Astrocyte of the cerebellum (primary cell): Measurements from ENCODE around the gene ADAMTS17.

Experiments used
- DNase-seq: peaks from one replicate; pipeline ENCODE4 v3.0.0-alpha.2; 2011; ENCODE audit warnings: low read depth
- H3K4me3 ChIP-seq: 2 replicates; pipeline ENCODE4 v1.5.1; 2011; ENCODE audit warnings: mild to moderate bottlenecking, low read depth, low read length, moderate library complexity
- in situ Hi-C: cut with HindIII; loops from 2 replicates; pipeline ENCODE4 v1.10.0; 2017; ENCODE audit warnings: low sequenced_read_pairs
- TF ChIP-seq, protein P1 (sequence below): IDR thresholded peaks from 2 replicates; pipeline ENCODE4 v1.5.1; 2012; ENCODE audit warnings: low read length, low read depth, moderate library complexity, mild to moderate bottlenecking; ENCODE audit errors: missing control alignments

ADAMTS17 gene

DNA sequence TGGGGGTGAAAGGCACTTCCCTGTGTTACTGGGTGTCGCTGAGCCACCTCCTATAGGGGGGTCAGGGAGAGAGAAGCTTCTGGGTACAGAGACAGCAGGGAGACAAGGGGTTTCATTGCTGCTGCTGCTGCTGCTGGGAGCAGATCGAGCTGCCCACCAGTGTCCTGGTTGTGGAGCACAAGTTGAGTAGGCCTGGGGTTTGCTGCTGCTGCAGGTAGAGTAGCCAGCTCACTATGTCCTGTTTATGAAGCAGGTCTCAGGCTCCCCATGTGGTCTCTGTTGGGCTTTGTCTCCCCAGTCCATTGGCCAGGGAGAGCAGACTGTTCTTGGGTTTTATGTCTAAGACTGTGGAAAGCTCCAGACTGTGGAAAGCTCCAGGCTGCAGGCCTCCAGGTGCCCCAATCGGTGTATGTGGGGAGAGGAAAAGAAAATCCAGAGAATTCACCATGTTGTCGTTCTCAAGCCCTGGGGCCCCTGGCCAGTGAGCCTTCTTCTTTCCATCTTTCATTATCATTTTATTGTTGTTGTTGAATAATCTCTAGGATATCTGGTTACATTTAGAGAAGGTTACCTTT is 157.8 kb downstream of the ADAMTS17 start:
- H3K4me3 ChIP-seq: no peak overlapping the region
- TF ChIP-seq, protein P1, sequence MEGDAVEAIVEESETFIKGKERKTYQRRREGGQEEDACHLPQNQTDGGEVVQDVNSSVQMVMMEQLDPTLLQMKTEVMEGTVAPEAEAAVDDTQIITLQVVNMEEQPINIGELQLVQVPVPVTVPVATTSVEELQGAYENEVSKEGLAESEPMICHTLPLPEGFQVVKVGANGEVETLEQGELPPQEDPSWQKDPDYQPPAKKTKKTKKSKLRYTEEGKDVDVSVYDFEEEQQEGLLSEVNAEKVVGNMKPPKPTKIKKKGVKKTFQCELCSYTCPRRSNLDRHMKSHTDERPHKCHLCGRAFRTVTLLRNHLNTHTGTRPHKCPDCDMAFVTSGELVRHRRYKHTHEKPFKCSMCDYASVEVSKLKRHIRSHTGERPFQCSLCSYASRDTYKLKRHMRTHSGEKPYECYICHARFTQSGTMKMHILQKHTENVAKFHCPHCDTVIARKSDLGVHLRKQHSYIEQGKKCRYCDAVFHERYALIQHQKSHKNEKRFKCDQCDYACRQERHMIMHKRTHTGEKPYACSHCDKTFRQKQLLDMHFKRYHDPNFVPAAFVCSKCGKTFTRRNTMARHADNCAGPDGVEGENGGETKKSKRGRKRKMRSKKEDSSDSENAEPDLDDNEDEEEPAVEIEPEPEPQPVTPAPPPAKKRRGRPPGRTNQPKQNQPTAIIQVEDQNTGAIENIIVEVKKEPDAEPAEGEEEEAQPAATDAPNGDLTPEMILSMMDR: no peak
- in situ Hi-C loops: no loop called here
- DNase-seq: no peak

DNA sequence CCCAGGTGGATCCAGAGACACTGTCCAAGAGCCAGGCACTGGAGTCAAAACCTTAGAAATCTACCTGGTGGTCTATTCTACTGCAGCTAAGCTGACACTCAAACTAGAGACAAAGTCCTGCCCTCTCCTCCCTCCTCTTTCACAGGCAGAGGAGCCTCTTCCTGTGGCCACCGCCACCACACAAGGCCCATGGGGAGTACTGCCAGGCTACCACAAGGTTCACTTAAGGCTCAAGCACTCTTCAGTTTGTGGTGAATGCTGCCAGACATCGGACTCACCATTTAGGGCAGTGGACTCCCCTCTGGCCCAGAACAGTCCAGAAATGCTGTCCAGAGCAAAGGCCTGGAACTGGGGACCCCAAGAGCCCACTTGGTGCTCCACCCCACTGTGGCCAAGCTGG is 160.9 kb downstream of the ADAMTS17 start:
- TF ChIP-seq, protein P1: no peak
- DNase-seq: no peak
- in situ Hi-C loops: no loop called here
- H3K4me3 ChIP-seq: no peak overlapping the region

DNA sequence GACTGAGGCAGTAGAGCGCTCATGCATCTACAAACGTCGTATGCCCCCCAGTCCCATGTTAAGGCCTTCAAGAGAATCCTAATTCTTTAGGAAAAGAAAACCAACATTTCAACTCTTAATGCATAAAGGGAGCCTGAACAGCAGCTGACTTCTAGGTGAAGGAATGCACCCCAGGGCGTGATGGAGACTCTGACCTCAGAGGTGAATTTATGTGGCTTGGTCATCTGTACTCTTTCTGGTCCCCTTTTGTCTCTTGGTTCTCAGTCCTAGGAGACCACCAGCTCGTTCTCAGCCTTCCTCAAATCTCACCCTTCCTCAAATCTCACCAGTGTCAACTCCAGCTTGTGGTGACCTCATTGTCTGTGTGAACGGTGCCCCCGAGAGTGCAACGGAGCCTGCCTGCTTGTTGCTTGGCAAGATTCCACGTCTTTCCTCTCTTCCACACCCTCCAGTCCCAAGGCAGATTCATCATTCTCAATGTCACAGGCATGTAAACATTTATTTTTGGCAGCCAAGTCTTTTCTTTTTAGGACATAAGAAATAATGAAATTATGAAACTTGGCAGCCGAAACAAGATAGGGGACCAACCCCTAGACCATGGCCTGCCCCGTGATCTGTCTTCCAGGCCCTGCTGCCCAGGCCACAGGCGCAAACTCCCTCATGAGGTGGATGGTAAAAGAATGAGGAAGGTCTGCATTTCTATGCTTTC is 166.2 kb downstream of the ADAMTS17 start:
- no peak overlapping the region for H3K4me3 ChIP-seq
- TF ChIP-seq, protein P1: no peak
- in situ Hi-C loops: no loop called here
- no peak for DNase-seq

DNA sequence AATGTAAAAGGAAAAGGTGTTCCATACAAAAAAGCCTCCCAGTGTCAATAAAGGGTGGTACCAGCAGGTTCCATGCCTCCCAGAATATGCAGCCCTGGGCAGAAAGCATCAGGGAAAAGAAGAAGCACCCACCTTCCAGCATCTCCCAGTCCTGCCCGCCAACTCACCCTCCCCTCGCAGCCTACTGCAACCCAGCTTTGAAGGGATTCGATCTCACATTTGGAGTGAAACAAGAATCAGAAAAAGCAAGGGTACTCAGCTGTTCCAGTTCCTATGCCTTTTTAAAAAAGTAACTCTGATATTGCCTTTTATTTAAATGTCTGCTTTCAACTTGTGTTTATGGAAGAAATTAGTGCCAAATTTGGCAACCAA is 166.9 kb downstream of the ADAMTS17 start:
- TF ChIP-seq, protein P1: no peak
- in situ Hi-C loops: no loop called here
- no peak overlapping the region for H3K4me3 ChIP-seq
- no peak for DNase-seq

DNA sequence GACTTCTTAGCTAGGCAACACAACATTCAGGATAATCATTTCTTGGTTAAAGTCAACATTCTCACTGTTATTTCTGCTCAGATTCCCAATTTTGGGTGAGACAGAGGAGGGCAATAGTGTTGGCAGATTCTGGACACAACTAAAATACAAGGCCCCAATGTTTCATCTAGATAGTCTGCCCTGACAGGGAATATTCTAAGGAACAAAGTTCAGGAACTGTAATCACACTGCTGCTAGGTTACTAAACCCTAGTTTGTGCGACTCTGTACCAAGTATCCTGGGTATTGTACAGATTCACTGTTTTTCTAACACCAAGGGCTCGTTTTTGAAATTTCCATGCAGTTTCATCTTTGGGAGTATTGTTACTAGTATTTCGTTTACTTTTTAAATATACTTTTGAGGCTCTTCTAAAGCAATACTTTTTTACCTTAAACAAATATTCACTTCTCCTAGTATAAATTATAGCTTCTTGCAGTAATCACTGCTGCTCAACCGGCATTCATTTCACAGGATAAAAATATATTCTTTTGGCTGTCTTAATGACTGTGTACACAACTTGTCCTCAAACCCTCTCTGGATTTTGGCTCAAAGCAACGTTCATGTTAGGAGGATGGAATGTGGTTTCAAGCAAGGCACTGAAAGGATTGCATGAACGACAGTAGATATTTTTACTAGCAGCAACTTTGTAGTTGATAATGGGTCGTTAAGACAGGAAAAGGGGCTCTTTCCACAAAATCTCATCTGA is 167.4 kb downstream of the ADAMTS17 start:
- TF ChIP-seq, protein P1: no peak
- no peak for DNase-seq
- H3K4me3 ChIP-seq: no peak overlapping the region
- in situ Hi-C loops: no loop called here

DNA sequence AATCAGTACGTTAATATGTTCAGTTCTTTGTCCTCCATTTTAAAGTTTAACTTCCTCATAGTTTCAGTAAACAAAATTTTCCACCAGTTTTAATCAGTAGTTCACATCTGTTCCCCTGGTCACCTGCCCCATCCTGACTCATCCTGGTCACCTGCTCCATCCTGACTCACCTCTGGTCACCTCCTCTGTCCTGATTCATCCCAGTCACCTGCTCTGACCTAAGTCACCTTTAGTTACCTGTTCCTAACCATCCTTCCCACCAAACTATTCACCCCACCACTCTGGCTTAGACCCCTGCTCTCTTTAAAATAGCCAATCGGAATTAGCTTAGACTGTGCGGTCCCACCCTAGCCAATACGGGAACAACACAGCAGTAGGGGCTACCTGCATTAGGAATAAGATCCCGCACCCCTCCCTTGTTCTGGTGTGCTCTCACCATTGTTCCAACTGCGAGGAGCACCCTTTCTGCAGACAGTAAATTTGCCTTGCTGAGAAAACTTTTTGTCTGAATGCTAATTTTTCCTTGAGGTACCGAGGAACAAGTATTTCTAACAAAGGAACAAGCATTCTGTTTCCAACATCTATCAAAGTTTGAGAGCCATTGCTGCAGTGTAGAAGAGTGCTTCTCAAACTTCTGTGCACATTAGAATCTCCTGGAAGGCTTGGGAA is 169.3 kb downstream of the ADAMTS17 start:
- in situ Hi-C loops: no loop called here
- H3K4me3 ChIP-seq: no peak overlapping the region
- TF ChIP-seq, protein P1: no peak
- DNase-seq: no peak
